Lower leg skin (tissue), 4 donors: ENCODE results near the gene UBLCP1. TPM values are rescaled to one million over a fixed set of nuclear protein-coding genes. Genes with fewer than 3 reads are reported as not detected.

Experiments
- DNase-seq, 2 donors: peaks; one replicate each; pipeline ENCODE4 v3.0.0-alpha.2; 2019; ENCODE audit warnings: low spot score in 2 of 2
- H3K4me3 ChIP-seq: fragments of 200-600 bp; sonication (generic); 2 replicates; pipeline ENCODE4 v1.5.1; 2017; ENCODE audit warnings: mild to moderate bottlenecking, low read depth; ENCODE audit not compliant: poor library complexity, severe bottlenecking
- POLR2A ChIP-seq, 2 donors: fragments of 450-650 bp; IDR thresholded peaks; one replicate each; pipeline ENCODE4 v1.6.1; 2016 to 2017; ENCODE audit warnings: antibody characterized with exemption in 2 of 2, mild to moderate bottlenecking in 1 of 2, moderate library complexity in 1 of 2
- WGBS, 2 donors: methylation state at CpG; one replicate each; pipeline ENCODE4 v1.1.5; 2018; 5-methylcytosine and 5-hydroxymethylcytosine counted together
- intact Hi-C: fragments of 100-400 bp; cut with DNase I; formaldehyde crosslinking; loops from one replicate; pipeline ENCODE4 v1.15.0; 2023; ENCODE audit warnings: low total_unique reads
- total RNA-seq, 4 donors: library from RNA; depleted of rRNA; stranded (reverse); fragments of >200 nt; gene quantifications; one replicate each; pipeline ENCODE4 v1.1.0, GENCODE V29; 2016
- TF ChIP-seq, protein P1 (sequence below), 3 donors: fragments of 450-650 bp; IDR thresholded peaks; one replicate each; pipeline ENCODE4 v1.5.1; 2016; ENCODE audit warnings: antibody characterized with exemption in 3 of 3, mild to moderate bottlenecking in 3 of 3, moderate library complexity in 2 of 3

Gene UBLCP1
- total RNA-seq, 4 donors from 2014 or later: 11.1 to 21.1 (median 16.9) TPM

GRCh38 chr5:159319363-159319762, 56.3 kb downstream of the UBLCP1 start:
- intact Hi-C loops: loop anchor here (10.0 kb wide), 1 partner anchor 165 kb away; no protein-coding TSS in a partner anchor
- no peak for DNase-seq
- no peak overlapping the region for H3K4me3 ChIP-seq
- TF ChIP-seq, protein P1, sequence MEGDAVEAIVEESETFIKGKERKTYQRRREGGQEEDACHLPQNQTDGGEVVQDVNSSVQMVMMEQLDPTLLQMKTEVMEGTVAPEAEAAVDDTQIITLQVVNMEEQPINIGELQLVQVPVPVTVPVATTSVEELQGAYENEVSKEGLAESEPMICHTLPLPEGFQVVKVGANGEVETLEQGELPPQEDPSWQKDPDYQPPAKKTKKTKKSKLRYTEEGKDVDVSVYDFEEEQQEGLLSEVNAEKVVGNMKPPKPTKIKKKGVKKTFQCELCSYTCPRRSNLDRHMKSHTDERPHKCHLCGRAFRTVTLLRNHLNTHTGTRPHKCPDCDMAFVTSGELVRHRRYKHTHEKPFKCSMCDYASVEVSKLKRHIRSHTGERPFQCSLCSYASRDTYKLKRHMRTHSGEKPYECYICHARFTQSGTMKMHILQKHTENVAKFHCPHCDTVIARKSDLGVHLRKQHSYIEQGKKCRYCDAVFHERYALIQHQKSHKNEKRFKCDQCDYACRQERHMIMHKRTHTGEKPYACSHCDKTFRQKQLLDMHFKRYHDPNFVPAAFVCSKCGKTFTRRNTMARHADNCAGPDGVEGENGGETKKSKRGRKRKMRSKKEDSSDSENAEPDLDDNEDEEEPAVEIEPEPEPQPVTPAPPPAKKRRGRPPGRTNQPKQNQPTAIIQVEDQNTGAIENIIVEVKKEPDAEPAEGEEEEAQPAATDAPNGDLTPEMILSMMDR (IDR thresholded peaks at IDR 0.05): no peak
- no peak for TF ChIP-seq POLR2A (IDR thresholded peaks at IDR 0.05)
- 82 to 85% methylated on average over 3 of the region's 3 CpGs for WGBS, 2 donors

DNA sequence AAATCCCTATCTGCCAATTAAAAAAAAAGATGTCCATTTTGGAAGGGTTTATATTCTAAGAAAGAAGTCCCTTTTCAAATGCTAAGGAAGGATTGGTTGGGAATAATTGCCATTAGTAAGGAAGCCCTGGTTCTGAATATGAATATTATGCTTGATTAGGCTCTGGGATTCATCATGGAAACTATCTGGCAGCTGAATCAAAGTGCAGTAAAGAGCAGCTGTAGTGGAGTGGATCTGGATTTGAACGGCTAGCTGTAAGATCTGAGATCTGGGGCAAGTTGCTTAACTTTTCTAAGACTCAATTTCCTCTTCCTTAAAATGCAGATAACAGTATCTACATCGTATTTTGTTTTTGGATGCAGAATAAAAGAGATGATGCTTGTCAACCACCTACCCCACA, 56.7 kb downstream of the UBLCP1 start:
- WGBS, 2 donors: 52 to 55% methylated on average over 2 of the region's 2 CpGs
- DNase-seq: no peak

DNA sequence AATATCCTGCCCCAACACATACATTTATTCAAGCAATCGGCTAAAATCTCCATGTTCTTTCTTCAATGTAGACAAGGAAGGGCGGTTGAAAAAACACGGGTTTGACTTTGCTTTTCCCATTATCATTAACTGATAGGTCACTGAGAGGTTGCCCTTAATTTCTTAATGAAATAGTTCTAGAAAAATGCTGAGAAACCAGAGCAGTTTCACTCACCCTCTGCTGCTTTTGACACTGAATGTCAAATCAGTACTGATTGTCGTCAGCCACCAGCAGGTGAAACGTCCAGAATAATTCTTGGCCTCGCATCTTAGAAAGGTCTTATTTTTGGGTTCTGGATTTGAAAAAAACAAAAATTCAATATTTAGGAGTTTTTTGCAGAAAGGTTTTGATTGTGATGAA, 59.1 kb downstream of the UBLCP1 start:
- intact Hi-C loops: no loop called here
- 91 to 94% methylated on average over 6 of the region's 6 CpGs for WGBS, 2 donors
- no peak for DNase-seq
- no peak overlapping the region for H3K4me3 ChIP-seq
- TF ChIP-seq POLR2A (IDR thresholded peaks at IDR 0.05): no peak
- TF ChIP-seq, protein P1 (IDR thresholded peaks at IDR 0.05): no peak

More for the DNA sequence above, 56.7 kb downstream of the UBLCP1 start:
- intact Hi-C loops: loop anchor here (10.0 kb wide), 1 partner anchor 165 kb away; no protein-coding TSS in a partner anchor
- no peak for TF ChIP-seq POLR2A (IDR thresholded peaks at IDR 0.05)
- TF ChIP-seq, protein P1 (IDR thresholded peaks at IDR 0.05): no peak
- H3K4me3 ChIP-seq: no peak overlapping the region

DNA sequence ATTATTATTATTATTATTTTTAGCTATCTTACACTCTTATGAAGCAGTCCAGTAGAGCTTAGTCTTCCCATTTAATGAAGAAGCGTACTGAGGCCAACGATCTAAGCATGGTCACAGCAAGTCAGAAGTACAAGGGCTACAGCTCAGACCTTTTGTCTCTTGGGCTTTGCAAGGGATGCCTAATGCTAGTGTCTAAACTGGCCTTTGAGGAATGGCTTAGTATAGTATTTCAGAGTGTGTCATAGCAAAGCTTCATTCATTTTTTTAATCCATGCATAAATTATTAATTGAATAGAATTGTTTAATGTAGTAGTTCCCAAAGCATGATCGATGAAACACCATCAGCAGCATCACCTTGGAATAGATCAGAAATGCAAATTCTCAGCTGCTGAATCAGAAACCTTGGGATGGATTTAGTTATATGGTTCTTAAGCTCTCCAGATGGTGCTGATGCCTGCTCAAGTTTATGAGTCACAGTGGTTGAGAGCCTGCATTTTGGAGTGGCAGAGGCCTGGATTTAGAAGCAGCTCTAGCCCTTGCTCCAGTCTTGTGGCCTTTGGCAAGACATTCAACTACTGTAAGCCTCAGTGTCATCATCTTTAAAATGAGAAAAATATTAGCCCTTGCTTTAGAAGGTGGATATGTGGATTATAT, 61.1 kb downstream of the UBLCP1 start:
- no peak overlapping the region for H3K4me3 ChIP-seq
- intact Hi-C loops: no loop called here
- DNase-seq: no peak
- no peak for TF ChIP-seq POLR2A (IDR thresholded peaks at IDR 0.05)
- TF ChIP-seq, protein P1 (IDR thresholded peaks at IDR 0.05): no peak
- 81 to 86% methylated on average over 3 of the region's 3 CpGs for WGBS, 2 donors

DNA sequence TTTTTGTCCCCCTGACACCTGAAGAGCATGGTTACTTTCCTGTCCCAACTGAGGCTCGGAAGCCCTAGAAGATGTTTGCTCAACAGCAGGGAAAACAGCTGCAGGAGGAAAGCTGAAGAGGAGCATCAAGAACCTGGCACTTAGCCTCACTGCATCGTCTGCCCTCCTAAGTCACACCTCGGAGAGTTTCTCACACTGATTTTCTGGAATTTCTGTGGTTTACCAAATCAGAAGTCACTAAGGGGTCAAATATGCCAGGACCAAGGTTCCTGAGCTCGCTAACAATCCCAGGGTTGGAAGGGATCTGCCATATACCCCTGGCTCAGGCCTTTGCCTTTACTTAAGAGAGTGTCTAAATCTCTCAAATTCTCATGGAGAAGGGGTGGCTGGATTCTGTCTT, 61.9 kb downstream of the UBLCP1 start:
- 73 to 75% methylated on average over 4 of the region's 4 CpGs for WGBS, 2 donors
- TF ChIP-seq, protein P1 (IDR thresholded peaks at IDR 0.05): no peak
- TF ChIP-seq POLR2A (IDR thresholded peaks at IDR 0.05): no peak
- DNase-seq: no peak
- H3K4me3 ChIP-seq: no peak overlapping the region
- intact Hi-C loops: no loop called here
